GM12801 (cell line): ENCODE results near the gene LINGO1.

Source experiments
- TF ChIP-seq, protein P1 (sequence below): IDR thresholded peaks from one replicate; pipeline ENCODE4 v1.5.1; 2011; ENCODE audit warnings: control low read depth; ENCODE audit not compliant: insufficient read length; ENCODE audit errors: extremely low read depth

LINGO1 gene

DNA sequence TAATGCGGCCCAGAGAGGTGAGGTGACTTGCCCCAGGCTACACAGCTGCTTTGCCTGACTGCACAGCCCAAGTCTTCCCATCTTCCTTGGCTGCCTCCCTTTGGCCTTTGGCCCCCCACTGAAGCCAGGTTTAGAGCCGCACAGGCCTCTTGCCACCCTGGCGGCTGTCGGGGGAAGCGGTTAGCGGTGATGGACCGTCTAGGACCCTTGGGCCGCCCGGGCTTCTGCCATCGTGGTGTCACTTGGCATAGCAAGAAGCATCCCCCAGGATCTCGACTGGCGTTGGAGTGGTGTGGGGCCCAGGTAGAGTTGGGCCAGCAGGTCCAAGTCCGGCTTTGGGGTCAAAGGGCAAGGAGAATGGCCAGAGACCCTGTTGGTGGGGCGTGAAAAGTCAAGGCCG is 61.0 kb downstream of the LINGO1 start:
- TF ChIP-seq, protein P1, sequence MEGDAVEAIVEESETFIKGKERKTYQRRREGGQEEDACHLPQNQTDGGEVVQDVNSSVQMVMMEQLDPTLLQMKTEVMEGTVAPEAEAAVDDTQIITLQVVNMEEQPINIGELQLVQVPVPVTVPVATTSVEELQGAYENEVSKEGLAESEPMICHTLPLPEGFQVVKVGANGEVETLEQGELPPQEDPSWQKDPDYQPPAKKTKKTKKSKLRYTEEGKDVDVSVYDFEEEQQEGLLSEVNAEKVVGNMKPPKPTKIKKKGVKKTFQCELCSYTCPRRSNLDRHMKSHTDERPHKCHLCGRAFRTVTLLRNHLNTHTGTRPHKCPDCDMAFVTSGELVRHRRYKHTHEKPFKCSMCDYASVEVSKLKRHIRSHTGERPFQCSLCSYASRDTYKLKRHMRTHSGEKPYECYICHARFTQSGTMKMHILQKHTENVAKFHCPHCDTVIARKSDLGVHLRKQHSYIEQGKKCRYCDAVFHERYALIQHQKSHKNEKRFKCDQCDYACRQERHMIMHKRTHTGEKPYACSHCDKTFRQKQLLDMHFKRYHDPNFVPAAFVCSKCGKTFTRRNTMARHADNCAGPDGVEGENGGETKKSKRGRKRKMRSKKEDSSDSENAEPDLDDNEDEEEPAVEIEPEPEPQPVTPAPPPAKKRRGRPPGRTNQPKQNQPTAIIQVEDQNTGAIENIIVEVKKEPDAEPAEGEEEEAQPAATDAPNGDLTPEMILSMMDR = no peak

DNA sequence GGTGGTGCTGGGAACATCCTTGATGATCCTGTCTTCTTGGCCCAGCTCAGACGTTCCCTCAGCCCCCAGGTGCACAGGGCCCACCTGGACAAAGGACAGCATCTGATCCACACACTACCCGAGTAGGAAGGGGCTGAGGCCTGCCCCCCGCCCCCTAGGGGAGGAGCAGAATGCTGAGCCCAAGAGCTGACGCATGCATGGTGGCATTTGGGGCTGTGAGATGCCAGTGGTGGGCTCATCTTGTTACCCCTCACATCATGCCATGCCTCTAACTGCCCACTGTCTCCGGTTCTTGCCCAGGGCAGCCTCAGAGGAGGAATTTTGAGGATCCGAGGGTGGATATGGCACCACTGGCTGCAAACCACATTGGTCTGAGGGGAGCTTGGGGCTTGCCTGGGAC is 61.5 kb downstream of the LINGO1 start:
- TF ChIP-seq, protein P1 = no peak

DNA sequence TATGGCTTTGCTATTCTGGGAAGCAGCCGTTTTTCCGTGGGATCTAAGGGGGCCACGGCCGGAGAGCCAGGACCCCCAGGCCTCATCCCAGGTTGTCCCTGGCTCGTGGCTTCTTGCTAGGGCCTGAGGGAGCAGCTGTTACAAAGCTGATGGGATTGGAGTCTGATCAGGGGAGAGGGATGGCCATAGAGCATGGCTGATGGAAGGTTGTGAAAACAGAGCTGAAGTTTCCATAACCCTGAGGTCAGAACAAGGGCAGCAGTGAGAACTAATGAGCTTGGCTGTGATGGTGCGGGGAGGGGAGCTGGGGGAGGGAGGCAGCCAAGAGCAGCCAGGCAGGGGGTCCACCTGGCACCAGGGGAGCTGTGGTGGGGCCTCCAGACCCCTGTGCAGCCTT is 63.0 kb downstream of the LINGO1 start:
- TF ChIP-seq, protein P1 = no peak

DNA sequence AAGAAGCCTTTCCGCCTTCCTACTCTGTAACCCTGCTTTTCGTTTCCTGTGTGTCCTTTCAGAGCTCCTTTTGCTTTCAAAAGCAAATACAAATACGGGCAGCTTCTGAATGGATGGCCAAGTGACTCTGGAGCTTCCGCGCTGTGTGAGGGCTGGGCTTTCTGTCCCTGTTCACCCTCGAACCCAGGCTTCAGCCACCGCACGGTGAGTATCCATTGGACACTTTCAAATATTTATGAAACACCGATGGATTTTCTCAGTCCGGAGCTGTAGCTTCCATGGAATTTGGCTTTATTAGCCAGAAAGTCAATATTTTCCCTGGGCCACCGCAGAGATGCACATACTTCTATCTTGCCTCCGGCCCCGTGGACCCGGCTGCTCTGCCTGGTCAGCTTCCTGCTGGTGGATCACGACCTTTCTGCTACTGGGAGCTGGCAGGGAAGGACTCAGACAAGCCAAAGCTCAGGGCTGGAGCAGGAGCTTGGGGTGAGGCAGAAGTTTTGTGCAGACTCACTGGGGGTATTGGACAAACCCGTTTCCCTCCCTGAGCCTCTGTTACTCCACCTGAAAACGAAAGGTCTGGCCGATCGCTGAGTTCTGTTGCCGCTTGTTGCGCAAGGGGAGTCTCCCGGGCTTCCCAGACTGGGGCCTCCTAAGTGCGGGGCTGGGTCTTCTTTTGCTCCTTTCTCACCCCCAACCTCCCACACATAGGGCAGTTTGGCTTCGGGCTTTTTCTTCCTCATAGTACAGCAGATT is 63.6 kb downstream of the LINGO1 start:
- TF ChIP-seq, protein P1 = no peak

DNA sequence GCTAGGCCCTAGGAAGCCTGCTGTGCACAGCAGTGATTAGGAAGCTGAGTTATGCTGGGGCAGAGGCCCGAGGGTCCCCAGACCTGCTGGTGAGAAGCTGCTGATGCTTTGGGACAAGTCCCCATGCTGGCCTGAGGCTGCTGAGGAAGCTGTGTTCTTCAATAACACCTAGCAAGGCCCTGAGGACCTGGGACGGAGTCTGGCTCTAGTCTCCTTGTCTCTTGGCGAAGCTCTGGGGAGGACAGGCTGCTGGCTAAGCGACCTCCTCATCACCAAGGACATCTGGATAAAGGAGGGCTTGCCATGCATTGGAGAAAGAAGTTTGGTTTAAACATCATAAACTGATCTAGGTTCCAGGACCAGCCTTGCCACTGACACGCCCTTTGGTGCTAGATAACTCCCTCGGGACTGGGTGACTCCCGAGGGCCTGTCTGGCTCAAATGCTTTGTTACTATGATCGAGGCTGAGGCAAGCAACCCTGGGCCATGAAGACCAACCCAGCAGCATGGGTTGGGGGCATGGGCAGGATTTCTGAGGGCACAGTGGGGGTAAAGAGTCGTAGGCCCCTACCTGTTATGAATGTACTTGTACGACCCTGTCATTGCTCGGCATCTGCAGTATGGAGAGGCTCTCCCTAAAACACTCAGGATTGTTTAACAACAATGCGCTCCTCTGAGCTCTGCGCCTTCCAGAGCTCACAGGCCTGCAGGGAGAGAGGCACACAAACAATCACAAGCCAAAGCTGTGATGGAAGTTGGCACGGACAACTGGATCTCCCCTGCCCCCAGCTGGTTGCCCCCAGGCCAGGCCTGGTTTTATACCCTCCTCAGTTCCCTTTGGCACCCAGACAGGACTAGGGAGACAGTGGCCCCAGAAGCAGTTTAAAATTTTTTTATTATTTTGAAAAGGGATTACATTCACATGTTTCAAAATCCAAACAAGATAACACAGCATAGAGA is 64.4 kb downstream of the LINGO1 start:
- TF ChIP-seq, protein P1 = no peak

DNA sequence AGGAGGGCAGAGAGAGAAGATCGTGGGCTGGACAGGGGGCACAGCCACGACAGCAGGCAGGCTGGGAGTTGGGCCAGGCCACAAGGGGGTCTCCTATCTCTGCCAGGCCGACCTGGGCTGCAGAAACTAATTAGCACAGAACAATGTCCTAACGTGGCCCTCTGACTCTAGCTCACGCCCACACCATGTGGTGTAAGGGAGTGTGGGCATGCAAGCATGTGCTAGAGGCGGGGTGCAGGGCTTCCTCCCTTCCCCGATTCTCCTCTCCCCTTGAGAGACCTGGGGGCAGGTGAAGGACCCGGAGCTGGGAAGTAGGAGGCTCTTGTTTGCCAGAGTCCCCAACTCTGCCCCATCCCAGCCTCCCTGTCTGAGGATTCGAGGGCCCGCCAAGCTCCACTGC is 65.5 kb downstream of the LINGO1 start:
- TF ChIP-seq, protein P1 = no peak

DNA sequence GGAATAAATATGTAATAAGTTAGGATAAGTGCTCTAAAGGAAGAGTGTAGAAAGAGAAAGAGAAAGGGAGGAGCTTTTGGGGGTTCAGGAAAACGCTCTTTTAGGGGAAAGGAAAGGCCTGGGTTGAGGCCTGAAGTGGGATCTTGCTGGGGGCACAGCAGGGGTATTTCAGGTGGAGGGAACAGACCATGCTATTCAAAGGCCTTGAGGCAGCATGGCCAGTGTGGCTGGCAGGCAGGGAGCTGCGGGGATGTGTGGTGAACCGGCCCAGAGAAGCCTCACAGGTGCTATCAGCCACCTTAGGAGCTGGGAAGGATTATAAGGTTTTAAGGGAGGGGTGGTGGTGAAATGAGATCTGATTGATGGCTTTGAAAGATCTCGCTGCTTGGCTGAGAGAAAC is 66.6 kb downstream of the LINGO1 start:
- TF ChIP-seq, protein P1 = no peak
